Measurements from ENCODE around the gene DAPL1.
"Not testable (repeated sequence)": the region's sequence is repeated elsewhere in the genome, so short reads cannot be mapped to it uniquely, and the experiment has no call there.

The DAPL1 gene

DNA sequence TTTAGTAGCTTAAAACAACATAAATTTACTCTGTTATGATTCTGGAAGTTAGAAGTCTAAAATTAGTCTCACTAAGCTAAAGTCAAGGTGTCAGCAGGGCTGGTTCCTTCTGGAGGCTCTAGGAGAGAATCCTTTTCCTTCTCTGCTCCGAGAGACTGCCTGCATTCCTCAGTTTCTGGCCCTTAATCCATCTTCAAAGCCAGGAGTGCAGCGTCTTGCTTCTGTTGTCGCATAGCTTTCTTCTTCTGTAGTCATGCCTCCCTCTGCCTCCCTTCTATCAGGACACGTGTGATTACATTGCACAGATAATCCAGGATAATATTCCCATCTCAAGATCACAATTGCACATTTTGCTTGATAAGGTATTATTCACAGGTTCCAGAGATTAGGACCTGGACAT is 35.1 kb downstream of the DAPL1 start:
- TF ChIP-seq, protein P1, sequence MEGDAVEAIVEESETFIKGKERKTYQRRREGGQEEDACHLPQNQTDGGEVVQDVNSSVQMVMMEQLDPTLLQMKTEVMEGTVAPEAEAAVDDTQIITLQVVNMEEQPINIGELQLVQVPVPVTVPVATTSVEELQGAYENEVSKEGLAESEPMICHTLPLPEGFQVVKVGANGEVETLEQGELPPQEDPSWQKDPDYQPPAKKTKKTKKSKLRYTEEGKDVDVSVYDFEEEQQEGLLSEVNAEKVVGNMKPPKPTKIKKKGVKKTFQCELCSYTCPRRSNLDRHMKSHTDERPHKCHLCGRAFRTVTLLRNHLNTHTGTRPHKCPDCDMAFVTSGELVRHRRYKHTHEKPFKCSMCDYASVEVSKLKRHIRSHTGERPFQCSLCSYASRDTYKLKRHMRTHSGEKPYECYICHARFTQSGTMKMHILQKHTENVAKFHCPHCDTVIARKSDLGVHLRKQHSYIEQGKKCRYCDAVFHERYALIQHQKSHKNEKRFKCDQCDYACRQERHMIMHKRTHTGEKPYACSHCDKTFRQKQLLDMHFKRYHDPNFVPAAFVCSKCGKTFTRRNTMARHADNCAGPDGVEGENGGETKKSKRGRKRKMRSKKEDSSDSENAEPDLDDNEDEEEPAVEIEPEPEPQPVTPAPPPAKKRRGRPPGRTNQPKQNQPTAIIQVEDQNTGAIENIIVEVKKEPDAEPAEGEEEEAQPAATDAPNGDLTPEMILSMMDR (conservative IDR thresholded peaks at IDR 0.05; ENCODE audit: low read depth) = no peak
- POLR2A ChIA-PET (ENCODE audit: low non-redundant PET) = no interaction called here
- CTCF ChIA-PET = no interaction called here
- no peak for DNase-seq (ENCODE audit: low spot score)
- H3K27ac ChIP-seq = no peak overlapping the region

DNA sequence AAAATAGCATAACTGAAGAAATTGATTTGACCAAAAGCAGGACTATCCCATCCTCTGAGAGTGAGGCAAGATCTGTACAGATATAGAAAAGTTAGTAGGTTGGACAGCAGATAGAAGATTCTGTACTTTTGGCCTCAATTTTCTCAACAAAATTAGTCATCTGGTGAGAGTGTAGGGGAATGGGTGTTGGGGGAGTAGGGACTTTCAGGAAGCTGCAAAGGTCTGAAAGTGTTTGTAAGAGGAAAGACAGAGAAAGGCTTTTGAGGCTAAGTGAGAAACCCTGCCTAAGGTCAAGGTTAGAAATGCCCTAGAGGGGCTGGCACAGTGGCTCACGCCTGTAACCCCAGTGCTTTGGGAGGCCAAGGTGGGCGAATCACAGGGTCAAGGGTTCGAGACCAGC is 40.3 kb downstream of the DAPL1 start:
- POLR2A ChIA-PET (ENCODE audit: low non-redundant PET) = no interaction called here

GRCh38 chr2:158837645-158838044 is 42.5 kb downstream of the DAPL1 start:
- TF ChIP-seq, protein P1 (conservative IDR thresholded peaks at IDR 0.05; ENCODE audit: low read depth) = no peak
- CTCF ChIA-PET = no interaction called here
- H3K27ac ChIP-seq = no peak overlapping the region
- POLR2A ChIA-PET (ENCODE audit: low non-redundant PET) = no interaction called here
- DNase-seq (ENCODE audit: low spot score) = no peak

More for the DNA sequence above, 40.3 kb downstream of the DAPL1 start:
- no peak for DNase-seq (ENCODE audit: low spot score)
- TF ChIP-seq, protein P1 (conservative IDR thresholded peaks at IDR 0.05; ENCODE audit: low read depth) = no peak
- H3K27ac ChIP-seq = no peak overlapping the region
- CTCF ChIA-PET = no interaction called here

- ChIA-PET CTCF (no interaction called here), POLR2A (ENCODE audit: low non-redundant PET) (no interaction called here)
- H3K27ac ChIP-seq = no peak overlapping the region
- TF ChIP-seq, protein P1 (conservative IDR thresholded peaks at IDR 0.05; ENCODE audit: low read depth) = no peak
- no peak for DNase-seq (ENCODE audit: low spot score)
Measured at GRCh38 chr2:158841850-158842249, 46.7 kb downstream of the DAPL1 start.

DNA sequence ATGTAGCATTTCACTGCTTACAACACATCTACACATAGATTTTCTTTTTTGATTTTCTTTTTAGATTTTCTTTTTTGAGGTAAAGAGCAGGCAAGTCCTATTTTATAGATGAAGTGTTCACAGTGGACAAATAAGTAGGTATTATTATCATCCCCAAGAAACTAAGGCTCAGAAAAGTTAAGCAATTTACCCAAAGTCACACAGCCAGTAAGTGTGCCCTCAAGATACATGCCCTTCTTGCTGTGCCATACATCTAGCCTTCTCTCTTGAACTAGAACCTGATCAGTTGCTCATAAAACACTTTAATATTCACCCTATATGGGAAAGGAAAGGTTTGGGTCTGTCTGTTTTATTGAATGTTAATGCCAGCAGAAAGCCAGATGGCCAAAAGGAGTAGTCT is 50.3 kb downstream of the DAPL1 start:
- ChIA-PET POLR2A (ENCODE audit: low non-redundant PET) (no interaction called here), CTCF (interaction anchor here (0.6 kb wide), 1 partner anchor 354 kb away, joined by 3 read pairs; no protein-coding TSS in a partner anchor)
- TF ChIP-seq, protein P1 (conservative IDR thresholded peaks at IDR 0.05; ENCODE audit: low read depth) = no peak
- H3K27ac ChIP-seq = no peak overlapping the region
- no peak for DNase-seq (ENCODE audit: low spot score)

DNA sequence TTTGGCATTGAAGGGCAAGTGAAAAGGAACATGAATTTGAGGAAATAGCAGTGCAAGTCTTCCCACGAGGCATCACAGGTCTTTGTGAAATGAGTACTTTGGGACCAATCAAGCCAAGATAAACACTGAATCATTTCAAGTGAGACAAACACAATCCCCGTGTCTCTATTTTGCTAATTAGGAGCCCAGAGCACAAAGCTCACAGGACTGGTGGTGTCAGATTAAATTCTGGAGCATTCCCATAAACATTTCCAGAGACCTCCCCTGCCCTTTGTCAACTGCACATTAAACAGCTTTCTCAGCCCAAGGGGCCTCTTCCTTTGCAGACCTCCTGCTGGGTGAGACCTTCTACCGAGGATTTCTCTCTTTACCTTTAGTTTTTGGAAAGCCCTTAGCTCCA is 50.7 kb downstream of the DAPL1 start:
- POLR2A ChIA-PET (ENCODE audit: low non-redundant PET) = no interaction called here
- H3K27ac ChIP-seq = no peak overlapping the region
- no peak for DNase-seq (ENCODE audit: low spot score)
- TF ChIP-seq, protein P1 (conservative IDR thresholded peaks at IDR 0.05; ENCODE audit: low read depth) = no peak
- CTCF ChIA-PET = interaction anchor here (0.6 kb wide), 1 partner anchor 353 kb away, joined by 3 read pairs; no protein-coding TSS in a partner anchor

- DNase-seq (ENCODE audit: low spot score); CTCF ChIA-PET; POLR2A ChIA-PET (ENCODE audit: low non-redundant PET); H3K27ac ChIP-seq: not testable (repeated sequence)
Measured at GRCh38 chr2:158847526-158847925, 52.4 kb downstream of the DAPL1 start.

GRCh38 chr2:158848031-158848970 is 53.2 kb downstream of the DAPL1 start:
- CTCF ChIA-PET = not testable (repeated sequence)

GRCh38 chr2:158860179-158860578 is 65.1 kb downstream of the DAPL1 start:
- DNase-seq (ENCODE audit: low spot score); H3K27ac ChIP-seq; CTCF ChIA-PET; POLR2A ChIA-PET (ENCODE audit: low non-redundant PET): not testable (repeated sequence)

More at GRCh38 chr2:158848031-158848970, 53.2 kb downstream of the DAPL1 start:
- POLR2A ChIA-PET (ENCODE audit: low non-redundant PET); DNase-seq (ENCODE audit: low spot score); H3K27ac ChIP-seq: not testable (repeated sequence)

GRCh38 chr2:158861626-158862025 is 66.5 kb downstream of the DAPL1 start:
- DNase-seq (ENCODE audit: low spot score); CTCF ChIA-PET; H3K27ac ChIP-seq; POLR2A ChIA-PET (ENCODE audit: low non-redundant PET): not testable (repeated sequence)
